ENCODE measurements around the gene TMEM14A.
"Not testable (repeated sequence)": the region's sequence is repeated elsewhere in the genome, so short reads cannot be mapped to it uniquely, and the experiment has no call there.

The TMEM14A gene

DNA sequence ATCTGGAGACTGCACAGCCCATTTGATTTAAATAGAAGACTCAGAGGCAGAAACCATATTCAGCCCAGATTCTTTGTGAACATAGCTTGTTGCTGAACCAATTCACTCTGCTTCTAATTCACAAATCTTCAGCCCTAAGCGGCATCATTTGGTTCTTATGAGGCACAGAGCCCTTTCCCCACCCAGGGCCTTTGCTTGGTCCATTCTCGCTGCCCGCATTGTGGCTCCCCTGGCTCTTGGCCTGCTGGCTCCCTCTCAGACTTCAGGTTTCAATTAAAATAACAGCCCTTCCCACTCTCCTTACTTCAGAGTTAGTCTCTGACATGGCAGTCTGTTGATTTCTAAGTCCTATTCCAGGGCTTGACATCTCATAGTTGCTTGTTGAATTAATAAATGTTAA, 9.4 kb upstream of the TMEM14A start:
- no peak for DNase-seq

DNA sequence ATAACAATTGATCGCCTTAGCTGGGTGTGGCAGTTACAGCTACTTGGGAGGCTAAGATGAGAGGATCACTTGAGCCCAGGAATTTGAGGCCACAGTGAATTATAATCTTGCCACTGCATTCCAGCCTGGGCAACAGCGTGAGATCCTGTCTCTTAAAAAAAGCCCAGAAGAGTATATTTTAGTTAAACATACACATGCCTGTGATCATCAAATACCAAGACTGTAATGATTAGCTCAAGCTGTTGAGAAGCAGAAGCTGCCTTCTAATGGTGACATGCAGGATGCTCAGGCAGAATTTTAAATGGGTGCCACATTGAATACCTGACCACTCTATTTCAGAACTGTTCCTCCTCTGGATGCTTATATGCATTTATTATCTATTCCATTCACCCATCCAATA, 8.9 kb upstream of the TMEM14A start:
- no peak for DNase-seq

DNA sequence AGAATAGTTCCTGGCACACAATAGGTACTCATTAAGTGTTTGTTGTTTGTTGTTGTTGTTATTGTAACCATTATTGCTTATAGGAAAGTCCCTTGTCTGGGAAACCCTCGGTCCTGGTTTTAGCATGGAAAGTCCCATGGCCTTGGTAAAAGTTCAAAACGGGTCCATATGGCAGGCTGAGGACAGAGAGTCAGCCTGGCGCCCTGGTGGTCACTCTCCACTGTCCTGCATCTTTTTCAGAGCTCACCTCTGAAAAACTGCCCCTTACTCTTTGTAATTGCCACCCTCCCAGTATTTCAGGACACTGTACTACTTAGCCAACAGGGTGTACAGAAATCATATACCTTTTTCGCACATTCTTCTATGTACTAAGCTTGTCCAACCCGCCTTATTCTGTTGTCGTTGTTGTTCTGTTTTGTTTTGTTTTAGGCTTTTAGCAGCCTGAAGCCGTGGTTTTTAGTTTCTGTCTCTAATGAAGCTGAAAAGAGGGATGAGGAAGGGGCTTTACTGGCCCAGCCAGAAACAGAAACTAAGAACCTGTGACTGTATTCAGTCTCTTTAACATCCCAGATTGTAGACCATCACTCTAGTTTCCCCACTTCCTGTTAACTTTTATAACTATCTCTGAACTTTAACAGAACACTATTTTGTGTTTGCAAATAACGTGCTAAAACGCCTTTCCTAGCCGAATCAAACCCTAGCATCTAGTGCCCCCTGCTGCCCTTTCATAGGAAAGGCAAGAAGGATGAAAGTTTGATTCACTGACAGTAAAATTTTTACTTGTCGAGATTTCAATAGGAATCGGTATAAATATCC, 7.6 kb upstream of the TMEM14A start:
- peak; percentile 52 to 87 (median 53) for DNase-seq

GRCh38 chr6:52663936-52664185, 7.1 kb upstream of the TMEM14A start:
- DNase-seq: no peak

GRCh38 chr6:52664186-52664990, 6.5 kb upstream of the TMEM14A start:
- peak; percentile 92 to 97 (median 94) for DNase-seq

- peak in 1 of 3 experiments; percentile 56 for DNase-seq
These were observed 5.8 kb upstream of the TMEM14A start for GRCh38 chr6:52664991-52665686.

GRCh38 chr6:52666071-52666470, 4.8 kb upstream of the TMEM14A start:
- DNase-seq: peak in 1 of 3 experiments; percentile 24

GRCh38 chr6:52666523-52666922, 4.4 kb upstream of the TMEM14A start:
- no peak for DNase-seq

DNA sequence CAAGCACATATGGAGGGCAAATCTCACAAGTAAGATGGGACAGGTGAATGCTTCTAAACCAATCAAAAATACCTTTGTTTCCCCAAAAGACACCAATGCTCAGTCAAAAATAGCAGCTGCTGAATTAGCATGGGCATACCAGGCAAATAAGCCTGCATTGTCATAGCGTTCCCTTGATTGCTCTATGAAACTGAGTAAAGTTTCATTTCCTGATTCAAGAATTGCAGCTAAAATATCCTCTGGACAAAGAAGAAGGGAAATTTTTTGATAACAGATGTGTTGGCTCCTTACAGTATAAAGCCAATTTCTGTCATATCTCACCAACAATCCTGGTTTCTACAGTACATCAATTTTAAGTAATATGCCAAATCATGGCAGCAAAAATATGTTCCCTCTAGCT, 3.3 kb upstream of the TMEM14A start:
- no peak for DNase-seq

DNA sequence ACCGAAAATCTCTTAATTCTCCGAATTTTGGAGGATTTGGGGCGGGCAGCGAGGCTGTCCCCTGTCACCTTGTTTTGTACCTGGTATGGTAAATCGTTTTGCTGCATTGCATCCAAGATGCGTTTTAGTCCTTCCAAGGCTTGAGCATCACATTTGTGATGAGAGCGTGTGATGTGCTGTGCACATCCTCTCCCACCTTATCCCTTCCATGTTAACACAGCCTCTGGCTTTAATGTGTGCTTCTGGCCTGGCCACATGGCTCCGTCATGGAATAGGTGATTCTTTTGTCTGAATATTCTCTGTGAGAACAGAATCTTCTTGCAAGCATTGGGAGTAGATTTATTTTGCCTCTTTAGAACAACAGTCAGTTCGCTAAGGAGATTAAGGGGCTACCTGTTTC, 763 bp downstream of the TMEM14A start:
- DNase-seq: peak in 2 of 3 experiments; percentile 17 to 55

GRCh38 chr6:52672412-52673025, 1.6 kb downstream of the TMEM14A start:
- no peak for DNase-seq

DNA sequence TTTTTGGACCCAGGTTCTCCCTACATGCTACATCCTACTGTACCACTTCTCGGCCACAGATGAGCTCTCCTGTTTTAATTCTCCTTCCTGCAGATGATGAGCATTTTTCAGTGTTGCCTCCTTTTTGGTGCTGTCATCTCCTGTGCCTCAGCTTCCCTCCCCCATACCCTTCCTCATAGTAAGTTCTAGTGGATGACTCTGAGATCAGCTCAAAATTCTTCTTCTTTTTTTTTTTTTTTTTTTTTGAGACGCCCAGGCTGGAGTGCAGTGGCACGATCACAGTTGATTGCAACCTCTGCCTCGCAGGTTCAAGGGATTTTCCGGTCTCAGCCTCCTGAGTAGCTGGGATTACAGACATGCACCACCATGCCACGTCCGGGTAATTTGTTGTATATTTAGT, 3.8 kb downstream of the TMEM14A start:
- DNase-seq: no peak

- no peak for DNase-seq
These were observed 4.5 kb downstream of the TMEM14A start for GRCh38 chr6:52675372-52675771.

DNA sequence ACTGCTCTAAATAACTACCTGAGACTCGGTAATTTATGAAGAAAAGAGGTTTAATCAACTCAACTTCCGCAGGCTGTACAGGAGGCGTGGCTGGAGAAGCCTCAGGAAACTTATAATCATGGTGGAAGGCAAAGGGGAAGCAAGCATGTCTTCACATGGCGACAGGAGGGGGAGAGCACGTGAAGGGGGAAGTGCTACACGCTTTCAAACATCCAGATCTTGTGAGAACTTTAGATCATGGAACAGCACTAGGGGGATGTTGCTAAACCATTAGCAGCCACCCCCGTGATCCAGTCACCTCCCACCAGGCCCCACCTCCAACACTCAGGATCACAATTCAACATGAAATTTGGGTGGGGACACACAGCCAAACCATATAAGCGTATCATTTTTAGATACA, 5.7 kb downstream of the TMEM14A start:
- DNase-seq: not testable (repeated sequence)

GRCh38 chr6:52681416-52681815, 10.5 kb downstream of the TMEM14A start:
- DNase-seq: no peak

- DNase-seq: no peak
These were observed 16.2 kb downstream of the TMEM14A start for GRCh38 chr6:52686878-52687699.

DNA sequence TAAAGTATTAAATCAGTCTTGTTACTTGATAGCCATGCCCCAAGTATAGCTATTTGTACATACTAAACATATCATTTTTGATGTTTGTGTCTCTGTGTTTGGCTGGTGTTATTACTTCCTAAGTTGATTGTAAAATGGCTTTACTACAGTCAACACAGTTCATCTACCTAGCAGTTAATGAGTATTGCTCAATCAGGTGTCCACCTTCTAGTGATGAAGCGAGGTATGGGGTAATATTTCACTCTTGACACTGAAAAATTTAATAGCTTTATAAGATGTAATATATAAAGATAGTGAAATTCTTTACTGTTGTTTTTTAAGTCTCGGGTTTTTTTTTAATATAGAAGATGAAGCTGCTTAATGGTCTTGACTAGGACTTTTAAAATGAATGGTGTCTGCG, 18.9 kb downstream of the TMEM14A start:
- DNase-seq: no peak

- DNase-seq: peak in 1 of 3 experiments; percentile 28
These were observed 20.8 kb downstream of the TMEM14A start for GRCh38 chr6:52691718-52692117.

- DNase-seq: no peak
These were observed 22.9 kb downstream of the TMEM14A start for GRCh38 chr6:52693773-52694172.

DNA sequence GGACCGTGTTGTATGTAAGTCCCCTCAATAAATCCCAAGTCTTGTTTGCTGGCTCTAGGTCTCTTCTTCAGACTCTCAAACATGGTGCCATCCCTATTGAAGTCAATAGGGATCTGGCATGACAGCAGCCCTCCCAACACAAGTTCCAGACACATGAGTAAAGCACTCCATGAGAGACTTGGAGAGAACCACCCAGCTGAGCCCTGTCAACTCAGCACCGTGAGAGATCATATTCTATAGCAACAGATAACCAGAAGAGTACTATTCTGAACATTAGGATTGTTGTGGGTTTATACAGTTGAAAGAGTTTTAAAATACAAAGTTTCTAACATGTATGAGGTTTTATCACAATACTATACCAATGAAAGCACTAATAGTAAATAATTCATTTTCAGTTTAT, 23.5 kb downstream of the TMEM14A start:
- no peak for DNase-seq

DNA sequence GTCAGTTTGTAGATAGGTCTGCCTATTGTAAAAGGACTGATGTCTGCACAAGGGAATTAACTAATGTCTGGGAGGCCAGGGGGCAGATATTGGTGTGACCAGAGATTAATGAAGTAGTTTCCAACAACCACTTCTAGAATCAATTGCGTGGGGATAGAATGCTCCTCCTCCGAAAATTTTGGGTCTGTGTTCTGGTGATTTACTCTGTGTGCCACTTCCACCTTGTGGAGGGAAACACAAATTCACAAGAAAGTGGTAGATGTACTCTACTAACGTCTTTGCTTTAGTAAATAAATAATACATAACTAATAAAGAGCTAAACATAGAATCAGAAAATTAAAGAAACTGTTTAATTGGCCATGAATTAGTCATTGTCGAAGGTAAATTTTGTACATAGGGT, 25.5 kb downstream of the TMEM14A start:
- no peak for DNase-seq

DNA sequence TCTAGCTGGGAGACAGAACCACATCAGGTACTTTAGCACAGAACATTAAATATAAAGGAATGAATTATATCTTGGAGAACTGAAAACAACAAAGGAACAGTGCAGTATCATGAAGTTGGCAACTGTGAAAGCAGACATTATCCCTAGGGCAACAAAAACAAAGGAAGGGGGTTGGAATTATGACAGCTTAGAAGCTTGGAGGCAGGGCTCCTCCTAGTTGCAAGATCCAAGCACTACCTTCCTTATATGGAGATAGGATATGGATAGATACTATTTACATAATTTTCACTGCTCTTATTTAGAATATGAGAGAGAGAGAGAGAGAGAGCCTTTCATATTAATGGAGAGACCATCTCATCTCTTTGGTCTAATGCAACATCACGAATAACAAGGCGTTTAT, 27.0 kb downstream of the TMEM14A start:
- peak in 1 of 3 experiments; percentile 23 for DNase-seq
